GM19239 (cell line): ENCODE data around the gene RSU1.
"Not testable (repeated sequence)": the region's sequence is repeated elsewhere in the genome, so short reads cannot be mapped to it uniquely, and the experiment has no call there.

Source experiments
- DNase-seq: peaks from one replicate; pipeline ENCODE4 v3.0.0; 2011; ENCODE audit warnings: low spot score; ENCODE audit not compliant: insufficient read length
- FAIRE-seq: peaks from 2 replicates; lab custom pipeline; 2011; peaks lifted over from hg19 to GRCh38; lab: Jason Lieb, UNC

The RSU1 gene

GRCh38 chr10:16827474-16827873, 10.2 kb upstream of the RSU1 start:
- not testable (repeated sequence) for DNase-seq, FAIRE-seq

GRCh38 chr10:16822726-16823360, 5.6 kb upstream of the RSU1 start:
- FAIRE-seq = no peak
- DNase-seq = no peak

- FAIRE-seq (no peak), DNase-seq (no peak)
These were observed 4.8 kb upstream of the RSU1 start for GRCh38 chr10:16822027-16822426.

- FAIRE-seq = no peak
These were observed 3.2 kb upstream of the RSU1 start for GRCh38 chr10:16820421-16820820.

DNA sequence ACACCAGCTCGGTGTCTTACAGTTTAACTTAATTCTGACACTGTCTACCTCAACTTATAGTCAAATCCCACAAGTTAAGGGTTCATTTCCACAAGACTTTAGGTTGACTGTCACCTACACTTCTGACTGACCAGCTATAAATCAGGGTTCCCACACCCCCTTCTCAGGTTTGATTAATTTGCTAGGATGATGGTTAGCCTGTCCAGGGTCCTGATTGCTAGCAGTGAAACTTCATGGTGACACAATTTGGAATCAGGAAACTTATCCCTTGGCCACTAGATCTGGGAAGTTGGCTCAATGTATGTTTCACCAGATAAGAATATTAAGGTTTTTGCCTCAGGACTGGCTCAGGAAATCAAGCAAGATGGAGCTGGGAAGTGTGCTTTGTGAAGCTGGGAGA, 2.8 kb upstream of the RSU1 start:
- FAIRE-seq = no peak
- no peak for DNase-seq

More at GRCh38 chr10:16820421-16820820, 3.2 kb upstream of the RSU1 start:
- DNase-seq = no peak

- no peak for FAIRE-seq
- DNase-seq = no peak
These were observed 2.2 kb upstream of the RSU1 start for GRCh38 chr10:16819436-16819835.

DNA sequence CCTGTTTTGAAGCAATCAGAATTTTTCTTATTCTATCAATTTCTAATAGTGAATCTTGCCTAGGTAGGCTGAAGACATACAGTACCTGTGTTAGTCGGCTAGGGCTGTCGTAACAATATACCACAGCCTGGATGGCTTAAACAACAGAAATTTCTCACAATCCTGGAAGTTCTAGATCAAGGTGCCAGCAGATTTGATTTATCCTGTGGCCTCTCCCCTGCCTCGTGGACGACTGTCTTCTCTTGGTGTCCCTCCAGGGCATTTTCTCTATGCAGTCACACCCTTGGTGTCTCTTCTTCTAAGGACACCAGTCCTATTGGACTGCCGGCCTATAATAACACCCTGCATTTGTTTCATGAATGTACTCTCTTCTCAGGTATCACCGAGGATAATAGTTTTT, 1.8 kb upstream of the RSU1 start:
- no peak for DNase-seq
- FAIRE-seq = no peak

- FAIRE-seq (no peak), DNase-seq (no peak)
These were observed 447 bp downstream of the RSU1 start for GRCh38 chr10:16816830-16817124.

DNA sequence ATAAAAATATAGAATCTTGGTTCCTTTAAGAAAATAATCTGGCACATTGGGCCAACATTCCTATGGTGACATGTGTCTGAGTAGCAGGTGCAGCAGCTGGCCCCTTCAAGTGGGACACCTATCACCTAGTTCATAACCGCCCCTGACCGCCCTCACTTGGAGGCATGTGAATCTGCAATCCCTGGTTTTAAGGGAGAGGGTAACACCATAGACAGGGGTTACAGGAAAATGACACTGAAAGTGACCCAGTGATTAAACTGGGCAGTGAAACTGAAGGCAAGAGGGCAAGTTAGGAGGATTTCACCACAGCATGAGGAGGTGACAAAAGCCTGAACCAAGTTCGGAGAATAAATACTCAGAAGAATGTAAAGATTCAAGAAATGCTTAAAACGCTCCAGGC, 1.1 kb downstream of the RSU1 start:
- FAIRE-seq (peak; percentile 37), DNase-seq (no peak)

DNA sequence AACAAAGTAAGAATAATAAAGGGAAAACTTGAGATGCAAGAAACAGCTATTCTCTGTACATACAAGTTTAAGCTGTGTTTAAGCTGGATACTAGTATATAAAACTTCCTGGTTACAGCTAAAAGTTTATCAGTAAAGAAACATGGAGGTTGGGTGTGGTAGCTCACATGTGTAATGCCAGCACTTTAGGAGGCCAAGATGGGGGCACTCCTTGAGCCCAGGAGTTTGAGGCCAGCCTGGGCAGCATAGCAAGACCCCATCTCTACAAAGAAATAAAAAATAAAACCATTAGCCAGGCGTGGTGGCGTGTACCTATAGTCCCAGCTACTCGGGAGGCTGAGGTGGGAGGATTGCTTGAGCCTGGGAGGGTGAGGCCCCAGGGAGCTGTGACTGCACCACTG, 3.2 kb downstream of the RSU1 start:
- no peak for DNase-seq
- FAIRE-seq = no peak

- FAIRE-seq (no peak), DNase-seq (no peak)
These were observed 4.5 kb downstream of the RSU1 start for GRCh38 chr10:16812676-16813075.

DNA sequence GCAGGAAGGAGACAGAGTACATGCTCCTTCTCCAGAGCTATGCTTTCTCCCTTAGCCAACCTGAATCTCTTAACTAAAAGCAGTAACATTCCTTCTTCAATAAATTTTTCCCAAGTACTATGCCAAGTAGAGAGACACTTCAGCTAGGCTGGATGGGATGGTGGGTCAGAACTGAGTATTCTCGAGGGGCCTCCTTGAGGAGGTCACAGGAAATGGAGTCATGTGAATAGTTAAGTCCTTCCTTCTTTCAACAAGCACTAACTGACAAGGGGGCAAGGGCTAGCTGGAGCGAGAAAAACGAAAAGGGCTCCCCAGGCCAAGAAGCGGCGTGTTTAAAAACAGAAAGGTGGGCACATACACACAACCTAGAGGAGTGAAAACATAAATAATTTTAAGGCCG, 5.5 kb downstream of the RSU1 start:
- FAIRE-seq (no peak), DNase-seq (no peak)

- FAIRE-seq = no peak
These were observed 5.9 kb downstream of the RSU1 start for GRCh38 chr10:16811292-16811691.

GRCh38 chr10:16809074-16809718, 8.0 kb downstream of the RSU1 start:
- peak; percentile 7 for DNase-seq
- peak; percentile 71 for FAIRE-seq

More at GRCh38 chr10:16811292-16811691, 5.9 kb downstream of the RSU1 start:
- no peak for DNase-seq

GRCh38 chr10:16804123-16804522, 13.1 kb downstream of the RSU1 start:
- FAIRE-seq (no peak), DNase-seq (no peak)

DNA sequence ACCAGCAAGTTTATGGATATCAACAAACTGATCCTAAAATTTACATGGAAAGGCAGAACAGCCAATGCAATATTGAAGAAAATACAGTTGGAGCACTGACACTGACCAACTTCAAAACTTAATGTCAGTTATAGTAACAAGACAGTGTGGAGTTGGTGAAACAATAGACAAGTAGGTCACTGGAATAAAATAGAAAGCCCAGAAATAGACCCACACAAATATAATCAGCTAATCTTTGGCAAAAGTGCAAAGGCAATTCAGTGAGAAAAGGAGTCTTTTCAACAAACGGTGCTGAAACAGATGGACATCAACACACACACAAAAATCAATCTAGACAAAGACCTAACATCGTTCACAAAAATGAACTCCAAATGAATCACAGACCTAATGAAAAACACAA, 13.8 kb downstream of the RSU1 start:
- FAIRE-seq = no peak
- no peak for DNase-seq

DNA sequence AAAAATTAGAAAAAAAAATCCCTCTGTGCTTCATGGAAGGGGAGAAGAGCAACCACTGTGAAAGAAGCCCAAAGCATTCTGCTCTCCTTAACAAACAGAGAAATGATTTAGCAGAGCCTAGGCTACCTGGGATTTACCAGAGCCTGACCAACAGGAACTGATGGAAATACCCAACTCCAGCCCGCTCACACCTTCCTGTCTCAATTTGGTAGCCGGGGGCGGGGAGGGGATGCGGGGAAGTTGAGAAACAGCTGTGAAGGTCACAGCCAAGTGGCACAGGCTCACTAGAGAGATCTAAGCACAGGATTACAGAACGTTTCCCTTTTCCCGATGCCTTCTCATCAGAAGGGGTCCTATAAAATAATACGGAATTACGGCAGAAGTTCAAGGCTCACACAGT, 17.6 kb downstream of the RSU1 start:
- FAIRE-seq = peak; percentile 47
- no peak for DNase-seq

- DNase-seq (no peak), FAIRE-seq (peak; percentile 48)
These were observed 18.7 kb downstream of the RSU1 start for GRCh38 chr10:16798571-16798970.

- no peak for DNase-seq
- no peak for FAIRE-seq
These were observed 21.7 kb downstream of the RSU1 start for GRCh38 chr10:16795410-16796073.

GRCh38 chr10:16794005-16794404, 23.2 kb downstream of the RSU1 start:
- no peak for DNase-seq
- no peak for FAIRE-seq

GRCh38 chr10:16792675-16793074, 24.5 kb downstream of the RSU1 start:
- DNase-seq = no peak
- FAIRE-seq = no peak

DNA sequence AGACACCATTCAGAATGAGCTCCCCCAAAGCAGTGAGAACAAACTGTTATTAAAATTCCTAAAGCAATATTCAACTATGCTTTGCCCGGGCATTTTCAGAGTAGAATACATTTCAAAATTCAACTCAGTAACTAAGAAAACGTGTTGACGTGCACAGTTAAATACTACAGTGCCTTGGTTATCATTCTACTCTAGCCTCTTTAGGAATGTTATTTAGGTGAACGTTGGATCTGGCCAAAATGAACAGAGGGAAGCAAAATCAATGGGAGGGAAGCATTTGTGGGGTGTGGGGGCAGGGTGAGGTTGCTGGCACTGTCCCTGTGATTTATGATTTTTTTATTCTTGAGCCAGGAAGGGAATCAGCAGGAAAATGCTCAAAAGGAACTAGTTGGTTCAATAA, 27.5 kb downstream of the RSU1 start:
- DNase-seq (no peak), FAIRE-seq (no peak)
